NCI-H82 (cell line): ENCODE results near the gene EP400.
A peak's percentile ranks its signal among the peaks of the same experiment; 100 is the strongest.
"Not testable (repeated sequence)": the region's sequence is repeated elsewhere in the genome, so short reads cannot be mapped to it uniquely, and the experiment has no call there.

Source experiments
- DNase-seq: peaks from one replicate; lab custom pipeline; 2025; lab: John Stamatoyannopoulos, UW

The EP400 gene

GRCh38 chr12:131948713-131949430 is 870 bp upstream of the EP400 start:
- peak; percentile 29 for DNase-seq

GRCh38 chr12:131950182-131950913 is 606 bp downstream of the EP400 start:
- DNase-seq: peak; percentile 58

GRCh38 chr12:131953810-131954209 is 4.1 kb downstream of the EP400 start:
- DNase-seq: not testable (repeated sequence)

GRCh38 chr12:131954460-131954859 is 4.7 kb downstream of the EP400 start:
- DNase-seq: not testable (repeated sequence)

- no peak for DNase-seq
These were observed 9.4 kb downstream of the EP400 start for GRCh38 chr12:131959116-131959515.

- no peak for DNase-seq
These were observed 10.2 kb downstream of the EP400 start for GRCh38 chr12:131959641-131960589.

GRCh38 chr12:131960590-131961325 is 11.0 kb downstream of the EP400 start:
- not testable (repeated sequence) for DNase-seq

- not testable (repeated sequence) for DNase-seq
These were observed 11.6 kb downstream of the EP400 start for GRCh38 chr12:131961328-131961727.

GRCh38 chr12:131962069-131962468 is 12.3 kb downstream of the EP400 start:
- no peak for DNase-seq

GRCh38 chr12:131963381-131963780 is 13.6 kb downstream of the EP400 start:
- no peak for DNase-seq

- DNase-seq: no peak
These were observed 15.3 kb downstream of the EP400 start for GRCh38 chr12:131965073-131965472.

- no peak for DNase-seq
These were observed 21.5 kb downstream of the EP400 start for GRCh38 chr12:131971226-131971625.

- no peak for DNase-seq
These were observed 25.5 kb downstream of the EP400 start for GRCh38 chr12:131975228-131975627.

- DNase-seq: no peak
These were observed 29.9 kb downstream of the EP400 start for GRCh38 chr12:131979606-131980005.

GRCh38 chr12:131980263-131980662 is 30.5 kb downstream of the EP400 start:
- DNase-seq: no peak

- DNase-seq: no peak
These were observed 31.6 kb downstream of the EP400 start for GRCh38 chr12:131981388-131981787.

- no peak for DNase-seq
These were observed 32.3 kb downstream of the EP400 start for GRCh38 chr12:131982041-131982440.

GRCh38 chr12:131983026-131983425 is 33.3 kb downstream of the EP400 start:
- no peak for DNase-seq

- no peak for DNase-seq
These were observed 33.8 kb downstream of the EP400 start for GRCh38 chr12:131983554-131983953.

- no peak for DNase-seq
These were observed 34.6 kb downstream of the EP400 start for GRCh38 chr12:131984334-131984733.

GRCh38 chr12:131985510-131985875 is 35.8 kb downstream of the EP400 start:
- DNase-seq: not testable (repeated sequence)

- DNase-seq: no peak
These were observed 36.6 kb downstream of the EP400 start for GRCh38 chr12:131986361-131986760.
